RWPE2 (cell line): ENCODE data around the gene PTGS1.

Experiments used
- ATAC-seq: fragments of 200-7000 bp; cut with Tn5 transposase; 3 replicates; pipeline ENCODE4 v1.9.1; 2021; ENCODE audit warnings: low read depth
- DNase-seq: peaks from one replicate; pipeline ENCODE4 v3.0.0-alpha.2; 2020; ENCODE audit warnings: low spot score
- H3K27ac ChIP-seq: fragments of 450-650 bp; 2 replicates; pipeline ENCODE4 v1.5.1; 2017; ENCODE audit warnings: mild to moderate bottlenecking; ENCODE audit not compliant: poor library complexity, severe bottlenecking
- H3K27me3 ChIP-seq: fragments of 250-450 bp; sonication (Bioruptor Pico); 2 replicates; pipeline ENCODE4 v1.5.1; 2021; ENCODE audit warnings: mild to moderate bottlenecking, moderate library complexity; ENCODE audit not compliant: insufficient read depth, poor library complexity, severe bottlenecking
- H3K36me3 ChIP-seq: fragments of 250-450 bp; sonication (Bioruptor Pico); 2 replicates; pipeline ENCODE4 v1.5.1; 2020; ENCODE audit warnings: low read depth, mild to moderate bottlenecking, moderate library complexity
- H3K4me1 ChIP-seq: fragments of 250-450 bp; sonication (Bioruptor Pico); 2 replicates; pipeline ENCODE4 v1.5.1; 2021; ENCODE audit warnings: mild to moderate bottlenecking, moderate library complexity; ENCODE audit not compliant: insufficient read depth, poor library complexity, severe bottlenecking
- H3K4me3 ChIP-seq: fragments of 250-450 bp; sonication (Bioruptor Pico); 2 replicates; pipeline ENCODE4 v1.5.1; 2021; ENCODE audit warnings: mild to moderate bottlenecking, moderate library complexity; ENCODE audit not compliant: severe bottlenecking
- H3K9me3 ChIP-seq: fragments of 250-450 bp; sonication (Bioruptor Pico); 2 replicates; pipeline ENCODE4 v1.5.1; 2021; ENCODE audit warnings: mild to moderate bottlenecking, moderate library complexity; ENCODE audit not compliant: severe bottlenecking
- CTCF ChIP-seq: fragments of 450-650 bp; IDR thresholded peaks from one replicate; pipeline ENCODE4 v1.5.1; 2017; ENCODE audit warnings: mild to moderate bottlenecking, moderate library complexity; ENCODE audit not compliant: poor library complexity, severe bottlenecking

PTGS1 gene

GRCh38 chr9:122387536-122387935 is 16.7 kb downstream of the PTGS1 start:
- no peaks in the 10 kb centered on the region for H3K9me3 ChIP-seq
- no peaks in the 10 kb centered on the region for H3K27me3 ChIP-seq
- DNase-seq (no peak), ATAC-seq (no peak)
- peaks cover 24% of the 10 kb centered on the region for H3K4me1 ChIP-seq
- H3K4me3 ChIP-seq: no peak overlapping the region
- H3K27ac ChIP-seq: no peak overlapping the region
- TF ChIP-seq CTCF: no peak
- no peaks in the 10 kb centered on the region; the same call in 1 of the 2 replicates for H3K36me3 ChIP-seq

- peaks cover 12% of the 10 kb centered on the region for H3K4me1 ChIP-seq
- H3K9me3 ChIP-seq: no peaks in the 10 kb centered on the region
- ATAC-seq: no peak
- H3K27ac ChIP-seq: no peak overlapping the region
- H3K4me3 ChIP-seq: no peak overlapping the region
- TF ChIP-seq CTCF: no peak
- no peaks in the 10 kb centered on the region for H3K36me3 ChIP-seq
- DNase-seq: no peak
- H3K27me3 ChIP-seq: no peaks in the 10 kb centered on the region
Observed at GRCh38 chr9:122389195-122389594, 18.4 kb downstream of the PTGS1 start.

GRCh38 chr9:122389799-122390481 is 19.1 kb downstream of the PTGS1 start:
- H3K27ac ChIP-seq: peak overlapping the region; percentile 2
- no peaks in the 10 kb centered on the region for H3K9me3 ChIP-seq
- ATAC-seq: peak; percentile 75
- no peak overlapping the region for H3K4me3 ChIP-seq
- TF ChIP-seq CTCF: no peak
- no peaks in the 10 kb centered on the region for H3K36me3 ChIP-seq
- peaks cover 9% of the 10 kb centered on the region for H3K4me1 ChIP-seq
- DNase-seq: peak; percentile 27
- no peaks in the 10 kb centered on the region for H3K27me3 ChIP-seq

GRCh38 chr9:122392284-122392683 is 21.5 kb downstream of the PTGS1 start:
- peaks cover 9% of the 10 kb centered on the region for H3K4me1 ChIP-seq
- no peak for ATAC-seq
- no peaks in the 10 kb centered on the region for H3K36me3 ChIP-seq

More at GRCh38 chr9:122392284-122392683, 21.5 kb downstream of the PTGS1 start:
- Histone ChIP-seq H3K9me3 (no peaks in the 10 kb centered on the region), H3K27me3 (no peaks in the 10 kb centered on the region), H3K27ac (no peak overlapping the region), H3K4me3 (no peak overlapping the region)
- TF ChIP-seq CTCF: no peak
- DNase-seq: no peak
